WTC11 (cell line): ENCODE results near the gene RASSF3. TPM values are rescaled to one million over a fixed set of nuclear protein-coding genes. Genes with fewer than 3 reads are reported as not detected.

ENCODE experiments used
- ATAC-seq: fragments of 200-7000 bp; cut with Tn5 transposase; 2 replicates; pipeline ENCODE4 v1.10.0; 2021; ENCODE audit warnings: mild to moderate bottlenecking, moderate library complexity
- CTCF ChIA-PET: fragments of 300-600 bp; sonication (Branson Sonifier 250); formaldehyde crosslinking; loops from one replicate; lab custom pipeline; 2021; ENCODE audit warnings: antibody characterized with exemption; lab: Charles Lee
- POLR2A ChIA-PET: fragments of 350-600 bp; sonication (Branson Sonifier 250); formaldehyde crosslinking; loops from one replicate; lab custom pipeline; 2021; ENCODE audit warnings: antibody characterized with exemption; lab: Charles Lee
- DNase-seq: peaks from one replicate; pipeline ENCODE4 v3.0.0; 2021; ENCODE audit warnings: low spot score
- H3K27ac Mint-ChIP-seq: 2 replicates; pipeline ENCODE4 v1.8.0; 2021; ENCODE audit warnings: mixed read lengths
- H3K27me3 Mint-ChIP-seq: 2 replicates; pipeline ENCODE4 v1.8.0; 2021; ENCODE audit warnings: low read depth, mild to moderate bottlenecking, moderate library complexity, mixed read lengths
- H3K36me3 Mint-ChIP-seq: 2 replicates; pipeline ENCODE4 v1.8.0; 2021; ENCODE audit warnings: mixed read lengths
- H3K4me1 Mint-ChIP-seq: 2 replicates; pipeline ENCODE4 v1.8.0; 2022; ENCODE audit warnings: mixed read lengths
- H3K4me3 Mint-ChIP-seq: 2 replicates; pipeline ENCODE4 v1.8.0; 2021; ENCODE audit warnings: mild to moderate bottlenecking, moderate library complexity, mixed read lengths
- H3K9me3 Mint-ChIP-seq: 2 replicates; pipeline ENCODE4 v1.8.0; 2021; ENCODE audit warnings: mixed read lengths
- ARID4B ChIP-seq: sonication (generic); formaldehyde crosslinking; IDR thresholded peaks from 2 replicates; pipeline ENCODE4 v1.8.0; 2023; ENCODE audit warnings: missing genetic modification reagents, mild to moderate bottlenecking, borderline replicate concordance
- ATF1 ChIP-seq: sonication (generic); formaldehyde crosslinking; IDR thresholded peaks from 2 replicates; pipeline ENCODE4 v1.8.1; 2023; ENCODE audit warnings: mild to moderate bottlenecking, moderate library complexity, missing genetic modification reagents
- ATF3 ChIP-seq: sonication (generic); formaldehyde crosslinking; conservative IDR thresholded peaks from 2 replicates; pipeline ENCODE4 v1.8.1; 2022; ENCODE audit warnings: mild to moderate bottlenecking, missing genetic modification reagents
- CREM ChIP-seq: sonication (generic); formaldehyde crosslinking; IDR thresholded peaks from 2 replicates; pipeline ENCODE4 v1.8.1; 2022; ENCODE audit warnings: mild to moderate bottlenecking, missing genetic modification reagents, moderate library complexity
- ELF4 ChIP-seq: sonication (generic); formaldehyde crosslinking; IDR thresholded peaks from 2 replicates; pipeline ENCODE4 v1.8.1; 2022; ENCODE audit warnings: low read depth, mild to moderate bottlenecking, moderate library complexity, missing genetic modification reagents
- FOXP1 ChIP-seq: sonication (generic); formaldehyde crosslinking; IDR thresholded peaks from 2 replicates; pipeline ENCODE4 v1.8.0; 2022; ENCODE audit warnings: missing genetic modification reagents, mild to moderate bottlenecking, moderate library complexity, borderline replicate concordance
- MXD4 ChIP-seq: fragments of 250-450 bp; sonication (Bioruptor Pico); IDR thresholded peaks from 2 replicates; pipeline ENCODE4 v1.8.0; 2021; ENCODE audit warnings: mild to moderate bottlenecking, moderate library complexity, borderline replicate concordance
- NFE2L1 ChIP-seq: sonication (generic); formaldehyde crosslinking; IDR thresholded peaks from 2 replicates; pipeline ENCODE4 v1.8.1; 2023; ENCODE audit warnings: missing genetic modification reagents
- NR1H2 ChIP-seq: sonication (generic); formaldehyde crosslinking; IDR thresholded peaks from 2 replicates; pipeline ENCODE4 v1.9.0; 2021; ENCODE audit warnings: mild to moderate bottlenecking, moderate library complexity, missing genetic modification reagents
- NR2C2 ChIP-seq: sonication (generic); formaldehyde crosslinking; IDR thresholded peaks from 2 replicates; pipeline ENCODE4 v1.8.0; 2022; ENCODE audit warnings: mild to moderate bottlenecking, missing genetic modification reagents
- OVOL2 ChIP-seq: fragments of 250-450 bp; sonication (Bioruptor Pico); IDR thresholded peaks from 2 replicates; pipeline ENCODE4 v1.9.0; 2021; ENCODE audit warnings: mild to moderate bottlenecking, borderline replicate concordance
- PRDM15 ChIP-seq: sonication (generic); formaldehyde crosslinking; IDR thresholded peaks from 2 replicates; pipeline ENCODE4 v1.8.0; 2022; ENCODE audit warnings: missing genetic modification reagents
- RORB ChIP-seq: fragments of 250-450 bp; sonication (Bioruptor Pico); IDR thresholded peaks from 2 replicates; pipeline ENCODE4 v1.9.0; 2021; ENCODE audit warnings: mild to moderate bottlenecking
- TCF7 ChIP-seq: sonication (generic); formaldehyde crosslinking; IDR thresholded peaks from 2 replicates; pipeline ENCODE4 v1.8.0; 2022; ENCODE audit warnings: mild to moderate bottlenecking, low read depth, missing genetic modification reagents, moderate library complexity
- TEAD4 ChIP-seq: sonication (generic); formaldehyde crosslinking; IDR thresholded peaks from 2 replicates; pipeline ENCODE4 v1.8.0; 2022; ENCODE audit warnings: mild to moderate bottlenecking, missing genetic modification reagents
- USF1 ChIP-seq: sonication (generic); formaldehyde crosslinking; IDR thresholded peaks from 2 replicates; pipeline ENCODE4 v1.8.0; 2022; ENCODE audit warnings: mild to moderate bottlenecking, missing genetic modification reagents
- ZNF232 ChIP-seq: sonication (generic); formaldehyde crosslinking; IDR thresholded peaks from 2 replicates; pipeline ENCODE4 v1.8.0; 2022; ENCODE audit warnings: mild to moderate bottlenecking, missing genetic modification reagents
- ZNF396 ChIP-seq: fragments of 250-450 bp; sonication (Bioruptor Pico); IDR thresholded peaks from 2 replicates; pipeline ENCODE4 v1.8.0; 2021; ENCODE audit warnings: mild to moderate bottlenecking, moderate library complexity, borderline replicate concordance
- ZSCAN18 ChIP-seq: fragments of 250-450 bp; sonication (Bioruptor Pico); IDR thresholded peaks from 2 replicates; pipeline ENCODE4 v2.1.2; 2022; ENCODE audit warnings: mild to moderate bottlenecking, moderate library complexity
- total RNA-seq: library from RNA; stranded (reverse); gene quantifications from 3 replicates; pipeline ENCODE4 v1.2.3, GENCODE V29; 2021

The RASSF3 gene
- total RNA-seq, 1 experiment from 2014 or later = 54.7 TPM

GRCh38 chr12:64571411-64571810 is 38.9 kb upstream of the RASSF3 start (continued):
- no peak for TF ChIP-seq ZNF232 (CRISPR knock-in tag)
- TF ChIP-seq ARID4B (CRISPR knock-in tag) = no peak
- TF ChIP-seq NR1H2 (CRISPR knock-in tag) = no peak
- TF ChIP-seq NR2C2 (CRISPR knock-in tag) = no peak
- TF ChIP-seq RORB (CRISPR knock-in tag) = no peak
- TF ChIP-seq CREM (CRISPR knock-in tag) = no peak
- TF ChIP-seq, all 79 proteins: peak for 0

GRCh38 chr12:64572241-64572640 is 38.1 kb upstream of the RASSF3 start:
- H3K4me1 Mint-ChIP-seq = peaks cover 8% of the 10 kb centered on the region
- no peaks in the 10 kb centered on the region for H3K27me3 Mint-ChIP-seq
- CTCF ChIA-PET = interaction anchor here (1.0 to 6.1 kb wide), 4 partner anchors 10 to 230 kb away, joined by 3 to 27 read pairs (median 4); no protein-coding TSS in a partner anchor
- H3K9me3 Mint-ChIP-seq = peaks cover 25% of the 10 kb centered on the region
- POLR2A ChIA-PET = no interaction called here
- ATAC-seq (no peak), DNase-seq (no peak)
- H3K4me3 Mint-ChIP-seq = no peak overlapping the region
- peaks cover 8% of the 10 kb centered on the region for H3K36me3 Mint-ChIP-seq
- TF ChIP-seq NFE2L1 (CRISPR knock-in tag) = no peak
- no peak for TF ChIP-seq MXD4 (CRISPR knock-in tag)
- no peak for TF ChIP-seq USF1 (CRISPR knock-in tag)
- no peak for TF ChIP-seq PRDM15 (CRISPR knock-in tag)
- no peak for TF ChIP-seq ATF3
- no peak for TF ChIP-seq ZSCAN18 (CRISPR knock-in tag)
- TF ChIP-seq FOXP1 = no peak
- TF ChIP-seq TCF7 = no peak
- TF ChIP-seq ELF4 (CRISPR knock-in tag) = no peak
- no peak for TF ChIP-seq OVOL2 (CRISPR knock-in tag)
- no peak for TF ChIP-seq ZNF396 (CRISPR knock-in tag)
- no peak for TF ChIP-seq ATF1 (CRISPR knock-in tag)
- no peak for TF ChIP-seq TEAD4 (CRISPR knock-in tag)
- H3K27ac Mint-ChIP-seq = no peak overlapping the region
